ENCODE data around the gene GRM7.

GRM7 gene

GRCh38 chr3:7309641-7310102 lies 448.8 kb downstream of the GRM7 start:
- 0% methylated on average over 3 of the region's 3 CpGs for WGBS (ENCODE audit: insufficient coverage)

GRCh38 chr3:7315037-7315436 lies 454.1 kb downstream of the GRM7 start:
- peaks cover 0 to 6% (median 2%) of the 10 kb centered on the region in 5 experiments for H3K9me3 ChIP-seq (ENCODE audit: control extremely low read depth in 1 of 5, control insufficient read depth in 4 of 5, insufficient read depth in 2 of 5, low read depth in 1 of 5, low read length in 4 of 5)
- WGBS (ENCODE audit: insufficient coverage): 100% methylated on average over 1 of the region's 1 CpG
- no peaks in the 10 kb centered on the region for H3K27me3 ChIP-seq (replicated peaks in 2 of 5; ENCODE audit: control insufficient read depth in 4 of 5, insufficient read depth in 5 of 5, low read length in 4 of 5)
- DNase-seq: no peak
- no peak overlapping the region for H3K4me3 ChIP-seq (ENCODE audit: control insufficient read depth in 1 of 7, extremely low read depth in 1 of 7, insufficient read depth in 4 of 7, low read depth in 2 of 7, low read length in 6 of 7)
- ChIA-PET POLR2A (no interaction called here), CTCF (interaction anchor here (0.5 to 1.7 kb wide), 3 partner anchors 8 to 123 kb away, joined by 3 to 9 read pairs (median 3); no protein-coding TSS in a partner anchor)
- peaks cover 4 to 9% (median 5%) of the 10 kb centered on the region in 4 experiments for H3K4me1 ChIP-seq (ENCODE audit: control extremely low read depth in 1 of 4, control insufficient read depth in 4 of 4, insufficient read depth in 4 of 4, low read length in 3 of 4)
- H3K36me3 ChIP-seq (ENCODE audit: control insufficient read depth in 4 of 4, insufficient read depth in 4 of 4, low read length in 3 of 4): no peaks in the 10 kb centered on the region
- H3K27ac ChIP-seq (ENCODE audit: insufficient read depth in 1 of 2, low read depth in 1 of 2, low read length in 2 of 2, poor library complexity in 1 of 2, severe bottlenecking in 2 of 2): no peak overlapping the region

More at GRCh38 chr3:7309641-7310102, 448.8 kb downstream of the GRM7 start:
- CTCF ChIA-PET: no interaction called here
- H3K36me3 ChIP-seq (ENCODE audit: control insufficient read depth in 4 of 4, insufficient read depth in 4 of 4, low read length in 3 of 4): no peaks in the 10 kb centered on the region
- H3K27ac ChIP-seq (ENCODE audit: insufficient read depth in 1 of 2, low read depth in 1 of 2, low read length in 2 of 2, poor library complexity in 1 of 2, severe bottlenecking in 2 of 2): peak overlapping the region in 1 of 2 experiments; percentile 17
- peaks cover 27 to 52% (median 46%) of the 10 kb centered on the region in 4 experiments for H3K4me1 ChIP-seq (ENCODE audit: control extremely low read depth in 1 of 4, control insufficient read depth in 4 of 4, insufficient read depth in 4 of 4, low read length in 3 of 4)
- peak; percentile 32 to 81 (median 74) for DNase-seq
- no peaks in the 10 kb centered on the region for H3K27me3 ChIP-seq (replicated peaks in 2 of 5; ENCODE audit: control insufficient read depth in 4 of 5, insufficient read depth in 5 of 5, low read length in 4 of 5)
- H3K4me3 ChIP-seq (ENCODE audit: control insufficient read depth in 1 of 7, extremely low read depth in 1 of 7, insufficient read depth in 4 of 7, low read depth in 2 of 7, low read length in 6 of 7): peak overlapping the region in 2 of 7 experiments; percentile 6 to 46
- POLR2A ChIA-PET: no interaction called here
- peaks cover 0 to 2% (median 0%) of the 10 kb centered on the region in 5 experiments for H3K9me3 ChIP-seq (ENCODE audit: control extremely low read depth in 1 of 5, control insufficient read depth in 4 of 5, insufficient read depth in 2 of 5, low read depth in 1 of 5, low read length in 4 of 5)

DNA sequence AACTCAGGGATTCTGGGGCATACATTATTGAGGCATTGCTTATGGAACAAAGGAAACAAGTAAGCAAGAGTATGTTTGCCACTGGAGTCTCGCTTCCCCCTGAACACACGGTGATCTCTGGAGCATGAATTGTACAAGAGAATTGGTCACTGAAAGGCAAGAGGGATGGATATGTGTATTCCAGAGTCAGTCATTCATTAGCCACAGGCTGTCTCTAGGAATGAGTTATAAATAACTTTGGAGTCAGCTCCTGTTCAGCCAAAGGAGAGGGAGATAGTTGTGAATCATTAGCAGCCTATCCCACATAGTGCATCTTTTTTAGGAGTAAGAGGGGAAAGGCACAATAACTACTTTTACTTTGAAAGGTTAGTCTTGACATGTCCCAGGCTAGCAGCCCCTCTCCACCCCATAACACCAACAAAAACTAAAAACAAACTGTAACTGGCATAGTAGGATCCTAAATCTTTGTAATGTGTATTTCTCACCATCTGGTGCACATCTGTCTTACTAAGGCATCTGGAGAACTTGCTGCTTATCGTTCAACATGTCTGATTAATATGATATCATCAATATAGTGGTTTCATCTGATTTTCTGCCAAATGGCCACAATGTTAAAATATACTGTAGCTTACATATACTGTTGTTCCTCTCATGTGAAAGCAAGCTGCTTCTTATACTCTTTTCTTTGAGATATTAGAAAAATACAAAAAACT lies 462.2 kb downstream of the GRM7 start:
- ChIA-PET CTCF (interaction anchor here (2.2 kb wide), 1 partner anchor 9 kb away, joined by 9 read pairs; no protein-coding TSS in a partner anchor), POLR2A (no interaction called here)
- Histone ChIP-seq H3K27me3 (replicated peaks in 2 of 5; ENCODE audit: control insufficient read depth in 4 of 5, insufficient read depth in 5 of 5, low read length in 4 of 5) (no peaks in the 10 kb centered on the region), H3K4me1 (ENCODE audit: control extremely low read depth in 1 of 4, control insufficient read depth in 4 of 4, insufficient read depth in 4 of 4, low read length in 3 of 4) (no peaks in the 10 kb centered on the region), H3K36me3 (ENCODE audit: control insufficient read depth in 4 of 4, insufficient read depth in 4 of 4, low read length in 3 of 4) (no peaks in the 10 kb centered on the region), H3K4me3 (ENCODE audit: control insufficient read depth in 1 of 7, extremely low read depth in 1 of 7, insufficient read depth in 4 of 7, low read depth in 2 of 7, low read length in 6 of 7) (no peak overlapping the region), H3K9me3 (ENCODE audit: control extremely low read depth in 1 of 5, control insufficient read depth in 4 of 5, insufficient read depth in 2 of 5, low read depth in 1 of 5, low read length in 4 of 5) (no peaks in the 10 kb centered on the region), H3K27ac (ENCODE audit: insufficient read depth in 1 of 2, low read depth in 1 of 2, low read length in 2 of 2, poor library complexity in 1 of 2, severe bottlenecking in 2 of 2) (no peak overlapping the region)
- DNase-seq: no peak
- 100% methylated on average over 2 of the region's 3 CpGs for WGBS (ENCODE audit: insufficient coverage)

DNA sequence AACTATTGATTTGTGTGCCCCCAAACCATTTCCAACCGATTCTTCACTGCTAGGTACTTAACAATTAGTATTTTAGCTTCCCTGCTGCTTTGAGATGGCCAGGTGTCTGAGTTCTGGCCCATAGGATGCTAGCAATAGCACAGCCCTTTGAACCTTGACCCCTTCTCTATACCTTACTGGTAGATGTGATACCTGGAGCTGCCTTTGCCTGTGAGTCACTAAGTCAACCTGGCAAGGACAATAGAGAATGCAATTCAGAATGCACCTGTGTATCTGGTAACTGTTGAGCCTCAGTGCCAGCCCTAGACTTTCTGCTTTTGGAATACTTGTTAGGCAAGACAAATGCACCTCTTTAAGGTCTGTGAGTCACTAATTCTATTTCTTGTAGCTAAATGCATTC lies 467.4 kb downstream of the GRM7 start:
- Histone ChIP-seq H3K36me3 (ENCODE audit: control insufficient read depth in 4 of 4, insufficient read depth in 4 of 4, low read length in 3 of 4) (no peaks in the 10 kb centered on the region), H3K27me3 (replicated peaks in 2 of 5; ENCODE audit: control insufficient read depth in 4 of 5, insufficient read depth in 5 of 5, low read length in 4 of 5) (no peaks in the 10 kb centered on the region), H3K27ac (ENCODE audit: insufficient read depth in 1 of 2, low read depth in 1 of 2, low read length in 2 of 2, poor library complexity in 1 of 2, severe bottlenecking in 2 of 2) (no peak overlapping the region), H3K9me3 (ENCODE audit: control extremely low read depth in 1 of 5, control insufficient read depth in 4 of 5, insufficient read depth in 2 of 5, low read depth in 1 of 5, low read length in 4 of 5) (no peaks in the 10 kb centered on the region), H3K4me1 (ENCODE audit: control extremely low read depth in 1 of 4, control insufficient read depth in 4 of 4, insufficient read depth in 4 of 4, low read length in 3 of 4) (no peaks in the 10 kb centered on the region), H3K4me3 (ENCODE audit: control insufficient read depth in 1 of 7, extremely low read depth in 1 of 7, insufficient read depth in 4 of 7, low read depth in 2 of 7, low read length in 6 of 7) (no peak overlapping the region)
- no peak for DNase-seq
- POLR2A ChIA-PET: interaction anchor here (0.5 to 0.6 kb wide), 2 partner anchors 28 to 1029 kb away, joined by 3 to 7 read pairs; no protein-coding TSS in a partner anchor
- CTCF ChIA-PET: interaction anchor here (1.2 kb wide), 1 partner anchor 16 kb away, joined by 3 read pairs; no protein-coding TSS in a partner anchor
- no CpG with 5 or more reads among the region's 1 CpG for WGBS (ENCODE audit: insufficient coverage)

DNA sequence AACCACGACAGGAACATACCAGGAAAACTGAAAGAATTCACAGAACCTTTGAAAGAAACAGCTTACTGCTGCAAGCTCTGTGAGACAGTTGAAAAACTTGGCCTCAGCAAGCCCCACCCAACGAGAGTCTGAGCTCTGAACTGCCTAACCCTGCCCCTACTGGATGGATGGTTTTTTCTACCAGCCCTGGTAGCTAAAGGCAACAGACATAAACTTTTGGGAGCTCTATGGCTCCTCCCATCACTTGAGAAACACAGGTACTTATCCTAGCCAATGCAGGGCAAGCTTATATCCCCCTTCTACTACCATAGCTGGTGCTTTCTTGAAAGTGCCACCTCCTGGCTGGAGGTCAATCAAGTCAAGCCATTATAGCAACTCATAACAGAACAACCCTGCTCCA lies 471.8 kb downstream of the GRM7 start:
- WGBS (ENCODE audit: insufficient coverage): 95% methylated on average over 2 of the region's 2 CpGs
- no peak overlapping the region for H3K4me3 ChIP-seq (ENCODE audit: control insufficient read depth in 1 of 7, extremely low read depth in 1 of 7, insufficient read depth in 4 of 7, low read depth in 2 of 7, low read length in 6 of 7)
- no peaks in the 10 kb centered on the region for H3K4me1 ChIP-seq (ENCODE audit: control extremely low read depth in 1 of 4, control insufficient read depth in 4 of 4, insufficient read depth in 4 of 4, low read length in 3 of 4)
- H3K36me3 ChIP-seq (ENCODE audit: control insufficient read depth in 4 of 4, insufficient read depth in 4 of 4, low read length in 3 of 4): no peaks in the 10 kb centered on the region
- no peak for DNase-seq
- POLR2A ChIA-PET: no interaction called here
- CTCF ChIA-PET: interaction anchor here (1.2 to 1.5 kb wide), 2 partner anchors 10 to 14 kb away, joined by 4 read pairs; no protein-coding TSS in a partner anchor
- H3K9me3 ChIP-seq (ENCODE audit: control extremely low read depth in 1 of 5, control insufficient read depth in 4 of 5, insufficient read depth in 2 of 5, low read depth in 1 of 5, low read length in 4 of 5): peaks cover 0 to 10% (median 0%) of the 10 kb centered on the region in 5 experiments
- H3K27me3 ChIP-seq (replicated peaks in 2 of 5; ENCODE audit: control insufficient read depth in 4 of 5, insufficient read depth in 5 of 5, low read length in 4 of 5): no peaks in the 10 kb centered on the region
- H3K27ac ChIP-seq (ENCODE audit: insufficient read depth in 1 of 2, low read depth in 1 of 2, low read length in 2 of 2, poor library complexity in 1 of 2, severe bottlenecking in 2 of 2): no peak overlapping the region

DNA sequence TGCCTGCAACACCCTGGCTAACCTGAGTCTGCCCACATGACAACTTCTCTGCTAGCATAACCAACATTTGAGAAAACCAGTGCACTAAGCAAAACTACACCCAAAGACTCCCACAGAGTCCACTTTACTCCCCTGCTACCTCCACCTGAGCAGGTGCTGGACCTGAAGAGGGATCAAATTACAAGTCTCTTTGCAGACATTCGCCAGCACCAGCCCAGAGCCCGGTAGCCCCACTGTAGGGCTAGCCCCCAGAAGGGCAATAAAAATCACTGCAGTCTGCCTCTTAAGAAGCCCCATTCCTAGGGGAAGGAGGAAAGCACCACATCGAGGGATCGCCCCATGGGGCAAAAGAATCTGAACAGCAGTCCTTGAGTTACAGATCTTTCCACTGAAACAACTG lies 472.2 kb downstream of the GRM7 start:
- H3K27ac ChIP-seq (ENCODE audit: insufficient read depth in 1 of 2, low read depth in 1 of 2, low read length in 2 of 2, poor library complexity in 1 of 2, severe bottlenecking in 2 of 2): no peak overlapping the region
- DNase-seq: no peak
- ChIA-PET CTCF (interaction anchor here (1.5 kb wide), 1 partner anchor 10 kb away, joined by 4 read pairs; no protein-coding TSS in a partner anchor), POLR2A (no interaction called here)
- 100% methylated on average over 2 of the region's 4 CpGs for WGBS (ENCODE audit: insufficient coverage)
- no peaks in the 10 kb centered on the region for H3K4me1 ChIP-seq (ENCODE audit: control extremely low read depth in 1 of 4, control insufficient read depth in 4 of 4, insufficient read depth in 4 of 4, low read length in 3 of 4)
- H3K9me3 ChIP-seq (ENCODE audit: control extremely low read depth in 1 of 5, control insufficient read depth in 4 of 5, insufficient read depth in 2 of 5, low read depth in 1 of 5, low read length in 4 of 5): peaks cover 0 to 12% (median 0%) of the 10 kb centered on the region in 5 experiments
- H3K36me3 ChIP-seq (ENCODE audit: control insufficient read depth in 4 of 4, insufficient read depth in 4 of 4, low read length in 3 of 4): no peaks in the 10 kb centered on the region
- H3K4me3 ChIP-seq (ENCODE audit: control insufficient read depth in 1 of 7, extremely low read depth in 1 of 7, insufficient read depth in 4 of 7, low read depth in 2 of 7, low read length in 6 of 7): no peak overlapping the region
- H3K27me3 ChIP-seq (replicated peaks in 2 of 5; ENCODE audit: control insufficient read depth in 4 of 5, insufficient read depth in 5 of 5, low read length in 4 of 5): no peaks in the 10 kb centered on the region

DNA sequence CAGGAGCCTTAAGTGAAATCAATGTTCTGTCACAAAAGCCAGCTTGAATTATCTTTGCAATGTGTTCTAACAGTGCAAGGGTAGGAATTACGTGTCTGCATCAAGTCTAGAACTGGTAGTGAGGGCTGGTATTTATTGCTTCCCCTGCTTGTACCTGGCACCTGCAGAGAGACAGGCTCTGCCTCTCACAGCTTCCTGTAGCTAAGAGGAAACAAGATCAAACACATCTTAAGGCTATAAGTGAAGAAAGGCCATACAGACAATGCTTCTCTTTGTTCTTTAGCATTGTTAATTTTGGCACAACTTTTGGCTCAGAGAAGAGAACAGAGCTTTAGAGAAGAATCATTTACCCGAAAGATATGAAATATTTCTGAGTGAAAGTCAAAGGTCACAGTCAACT lies 479.9 kb downstream of the GRM7 start:
- no peak overlapping the region for H3K27ac ChIP-seq (ENCODE audit: insufficient read depth in 1 of 2, low read depth in 1 of 2, low read length in 2 of 2, poor library complexity in 1 of 2, severe bottlenecking in 2 of 2)
- H3K4me3 ChIP-seq (ENCODE audit: control insufficient read depth in 1 of 7, extremely low read depth in 1 of 7, insufficient read depth in 4 of 7, low read depth in 2 of 7, low read length in 6 of 7): no peak overlapping the region
- 100% methylated on average over 2 of the region's 2 CpGs for WGBS (ENCODE audit: insufficient coverage)
- no peaks in the 10 kb centered on the region for H3K27me3 ChIP-seq (replicated peaks in 2 of 5; ENCODE audit: control insufficient read depth in 4 of 5, insufficient read depth in 5 of 5, low read length in 4 of 5)
- no peak for DNase-seq
- H3K9me3 ChIP-seq (ENCODE audit: control extremely low read depth in 1 of 5, control insufficient read depth in 4 of 5, insufficient read depth in 2 of 5, low read depth in 1 of 5, low read length in 4 of 5): peaks cover 0 to 11% (median 0%) of the 10 kb centered on the region in 5 experiments
- no peaks in the 10 kb centered on the region for H3K4me1 ChIP-seq (ENCODE audit: control extremely low read depth in 1 of 4, control insufficient read depth in 4 of 4, insufficient read depth in 4 of 4, low read length in 3 of 4)
- ChIA-PET POLR2A (no interaction called here), CTCF (no interaction called here)
- H3K36me3 ChIP-seq (ENCODE audit: control insufficient read depth in 4 of 4, insufficient read depth in 4 of 4, low read length in 3 of 4): no peaks in the 10 kb centered on the region
